ENCODE data around the gene URB1.

DNA sequence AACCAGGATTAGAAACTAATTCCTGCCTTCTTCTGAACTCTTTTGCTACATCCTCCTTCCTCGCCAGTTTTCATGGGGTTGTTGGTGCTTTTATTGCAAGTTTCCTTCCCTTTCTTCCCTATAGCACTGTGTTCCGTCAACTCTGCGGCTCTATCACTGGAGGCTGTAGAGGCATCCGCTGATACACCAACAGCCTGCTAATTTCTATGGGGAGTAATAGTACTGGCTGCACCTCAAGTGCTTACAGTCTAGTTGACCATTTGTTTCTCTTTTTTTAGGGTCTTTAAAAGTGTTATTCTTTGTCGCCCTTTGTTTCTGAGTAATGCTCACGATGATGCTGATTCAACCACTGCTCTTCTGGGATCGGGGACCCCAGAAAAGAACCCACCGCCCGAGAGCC lies 114.7 kb downstream of the URB1 start:
- TF ChIP-seq, protein P1, sequence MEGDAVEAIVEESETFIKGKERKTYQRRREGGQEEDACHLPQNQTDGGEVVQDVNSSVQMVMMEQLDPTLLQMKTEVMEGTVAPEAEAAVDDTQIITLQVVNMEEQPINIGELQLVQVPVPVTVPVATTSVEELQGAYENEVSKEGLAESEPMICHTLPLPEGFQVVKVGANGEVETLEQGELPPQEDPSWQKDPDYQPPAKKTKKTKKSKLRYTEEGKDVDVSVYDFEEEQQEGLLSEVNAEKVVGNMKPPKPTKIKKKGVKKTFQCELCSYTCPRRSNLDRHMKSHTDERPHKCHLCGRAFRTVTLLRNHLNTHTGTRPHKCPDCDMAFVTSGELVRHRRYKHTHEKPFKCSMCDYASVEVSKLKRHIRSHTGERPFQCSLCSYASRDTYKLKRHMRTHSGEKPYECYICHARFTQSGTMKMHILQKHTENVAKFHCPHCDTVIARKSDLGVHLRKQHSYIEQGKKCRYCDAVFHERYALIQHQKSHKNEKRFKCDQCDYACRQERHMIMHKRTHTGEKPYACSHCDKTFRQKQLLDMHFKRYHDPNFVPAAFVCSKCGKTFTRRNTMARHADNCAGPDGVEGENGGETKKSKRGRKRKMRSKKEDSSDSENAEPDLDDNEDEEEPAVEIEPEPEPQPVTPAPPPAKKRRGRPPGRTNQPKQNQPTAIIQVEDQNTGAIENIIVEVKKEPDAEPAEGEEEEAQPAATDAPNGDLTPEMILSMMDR (IDR thresholded peaks at IDR 0.05; ENCODE audit: extremely low read depth in 1 of 2, insufficient read depth in 1 of 2, low read depth in 1 of 2, low read length in 2 of 2) = no peak
- TF ChIP-seq EZH2 (IDR thresholded peaks at IDR 0.05; ENCODE audit: borderline replicate concordance, low read depth, low read length, severe bottlenecking) = no peak

Measured in endothelial cell of umbilical vein (primary cell).